Measurements from ENCODE around the gene MYLK4. TPM values are rescaled to one million over a fixed set of nuclear protein-coding genes. Genes with fewer than 3 reads are reported as not detected.

MYLK4 gene
- total RNA-seq, 2 experiments from 2014 or later = 0.07 TPM; not detected in 1

DNA sequence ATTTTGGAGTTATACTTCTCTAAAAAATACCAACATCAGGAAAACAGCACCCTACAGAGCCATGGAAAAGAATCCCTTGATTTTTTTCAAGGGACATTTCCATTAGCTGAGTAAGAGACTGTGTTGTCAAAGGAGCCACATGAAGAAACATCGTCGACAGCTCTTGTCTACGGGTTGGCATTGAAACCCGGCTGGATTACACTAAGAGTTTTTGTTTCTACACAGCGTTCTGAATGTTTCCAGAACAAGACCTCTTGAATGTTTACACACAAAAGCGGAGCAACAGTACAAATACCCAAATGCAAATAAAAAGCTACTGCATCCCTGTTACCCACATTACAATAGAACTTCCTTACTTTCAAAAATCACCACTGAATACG is 2.4 kb upstream of the MYLK4 start:
- intact Hi-C loops (cut with micrococcal nuclease) = no loop called here
- CTCF ChIA-PET = interaction anchor here (1.0 to 1.2 kb wide), 2 partner anchors 11 to 15 kb away, joined by 4 to 6 read pairs; no protein-coding TSS in a partner anchor

DNA sequence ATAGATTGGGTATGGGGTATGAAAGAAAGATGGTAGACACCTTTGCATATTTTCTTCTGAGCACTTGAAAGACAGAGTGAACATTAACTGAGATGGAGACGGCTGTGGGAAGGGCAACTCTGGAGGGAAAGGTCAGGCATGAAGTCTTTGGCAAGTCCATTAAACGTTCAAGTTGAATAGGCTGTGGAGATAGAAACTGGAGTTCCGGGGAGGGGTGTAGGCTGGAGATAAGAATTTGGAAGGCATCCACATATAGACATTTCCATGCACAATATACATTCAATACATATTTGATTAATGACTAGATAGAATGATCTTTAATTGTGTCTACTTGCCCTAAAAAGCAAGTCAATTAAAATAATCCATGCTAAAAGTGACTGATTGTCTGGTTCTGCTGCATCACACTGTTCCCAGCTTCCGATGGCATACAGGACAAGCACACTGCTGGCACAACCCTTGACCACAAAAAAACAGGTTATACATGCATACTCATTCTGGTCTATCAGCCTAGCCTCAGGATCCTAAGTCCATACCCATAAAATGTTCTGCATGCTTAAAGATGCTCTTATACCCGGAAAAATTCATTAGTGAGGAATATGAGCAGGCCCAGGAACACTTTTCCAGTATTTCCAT is 1.9 kb upstream of the MYLK4 start:
- Mint-ChIP-seq H3K27ac (no peak overlapping the region), H3K4me3 (no peak overlapping the region), H3K9me3 (no peaks in the 10 kb centered on the region), H3K4me1 (ENCODE audit: low read depth) (no peaks in the 10 kb centered on the region), H3K27me3 (ENCODE audit: low read depth) (peaks cover 15% of the 10 kb centered on the region), H3K36me3 (ENCODE audit: low read depth) (no peaks in the 10 kb centered on the region)
- DNase-seq = no peak
- CTCF ChIA-PET = interaction anchor here (1.0 to 5.9 kb wide), 3 partner anchors 8 to 14 kb away, joined by 4 to 72 read pairs (median 6); no protein-coding TSS in a partner anchor
- intact Hi-C loops (cut with micrococcal nuclease) = no loop called here

More for the DNA sequence above, 2.4 kb upstream of the MYLK4 start:
- H3K4me3 Mint-ChIP-seq = no peak overlapping the region
- no peaks in the 10 kb centered on the region for H3K9me3 Mint-ChIP-seq
- no peak for DNase-seq
- H3K36me3 Mint-ChIP-seq (ENCODE audit: low read depth) = no peaks in the 10 kb centered on the region
- H3K27ac Mint-ChIP-seq = no peak overlapping the region
- H3K4me1 Mint-ChIP-seq (ENCODE audit: low read depth) = no peaks in the 10 kb centered on the region
- H3K27me3 Mint-ChIP-seq (ENCODE audit: low read depth) = peaks cover 15% of the 10 kb centered on the region

GRCh38 chr6:2751871-2752270 is 1.1 kb upstream of the MYLK4 start:
- H3K27me3 Mint-ChIP-seq (ENCODE audit: low read depth) = peaks cover 15% of the 10 kb centered on the region
- intact Hi-C loops (cut with micrococcal nuclease) = no loop called here

DNA sequence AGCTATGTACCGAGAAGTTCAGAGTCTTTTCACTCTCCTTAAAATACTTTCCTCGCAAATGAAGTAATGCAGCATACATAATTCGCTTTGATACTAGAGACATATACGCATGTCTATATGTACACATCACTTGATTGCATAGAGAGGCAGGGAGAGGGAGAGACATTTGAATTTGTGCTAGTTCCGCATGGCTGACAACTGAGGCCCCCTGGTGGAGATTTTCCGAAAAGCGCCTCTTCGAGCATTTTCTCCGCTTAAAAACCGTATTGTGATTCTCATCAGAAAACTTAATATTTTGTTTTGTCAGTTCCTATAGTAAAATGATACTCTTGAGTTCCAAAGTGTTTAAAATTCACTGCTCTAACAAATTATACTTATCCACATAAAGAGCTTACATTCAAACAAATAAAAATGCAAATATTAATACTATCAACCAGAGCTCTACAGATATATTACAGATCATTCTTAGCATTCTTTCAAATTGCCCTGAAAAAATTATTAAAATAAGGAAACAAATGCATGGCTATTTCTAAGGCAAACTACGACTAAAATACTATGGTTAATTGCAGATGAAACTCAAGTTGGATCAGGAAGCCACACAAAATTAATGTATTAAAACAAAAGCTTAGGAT is 637 bp downstream of the MYLK4 start:
- intact Hi-C loops (cut with micrococcal nuclease) = loop anchor here (1.0 kb wide), 2 partner anchors 12 to 1154 kb away; no protein-coding TSS in a partner anchor
- no peak overlapping the region for H3K27ac Mint-ChIP-seq
- no peaks in the 10 kb centered on the region for H3K9me3 Mint-ChIP-seq
- no peak overlapping the region for H3K4me3 Mint-ChIP-seq
- DNase-seq = peak; percentile 83
- H3K4me1 Mint-ChIP-seq (ENCODE audit: low read depth) = no peaks in the 10 kb centered on the region
- H3K27me3 Mint-ChIP-seq (ENCODE audit: low read depth) = peaks cover 8% of the 10 kb centered on the region
- no peaks in the 10 kb centered on the region for H3K36me3 Mint-ChIP-seq (ENCODE audit: low read depth)
- CTCF ChIA-PET = interaction anchor here (0.6 to 5.9 kb wide), 27 partner anchors 9 to 1155 kb away, joined by 3 to 72 read pairs (median 3); no protein-coding TSS in a partner anchor

More at GRCh38 chr6:2751871-2752270, 1.1 kb upstream of the MYLK4 start:
- Mint-ChIP-seq H3K9me3 (no peaks in the 10 kb centered on the region), H3K4me3 (no peak overlapping the region), H3K4me1 (ENCODE audit: low read depth) (no peaks in the 10 kb centered on the region), H3K36me3 (ENCODE audit: low read depth) (no peaks in the 10 kb centered on the region), H3K27ac (no peak overlapping the region)
- DNase-seq = no peak
- CTCF ChIA-PET = interaction anchor here (0.5 to 5.9 kb wide), 9 partner anchors 9 to 1239 kb away, joined by 3 to 72 read pairs (median 6); no protein-coding TSS in a partner anchor

GRCh38 chr6:2748183-2748582 is 2.5 kb downstream of the MYLK4 start:
- Mint-ChIP-seq H3K27me3 (ENCODE audit: low read depth) (peaks cover 8% of the 10 kb centered on the region), H3K4me1 (ENCODE audit: low read depth) (no peaks in the 10 kb centered on the region), H3K27ac (no peak overlapping the region), H3K4me3 (no peak overlapping the region), H3K9me3 (no peaks in the 10 kb centered on the region), H3K36me3 (ENCODE audit: low read depth) (no peaks in the 10 kb centered on the region)
- DNase-seq = no peak
- intact Hi-C loops (cut with micrococcal nuclease) = no loop called here
- CTCF ChIA-PET = interaction anchor here (1.0 to 5.9 kb wide), 2 partner anchors 13 to 66 kb away, joined by 3 to 72 read pairs; no protein-coding TSS in a partner anchor

DNA sequence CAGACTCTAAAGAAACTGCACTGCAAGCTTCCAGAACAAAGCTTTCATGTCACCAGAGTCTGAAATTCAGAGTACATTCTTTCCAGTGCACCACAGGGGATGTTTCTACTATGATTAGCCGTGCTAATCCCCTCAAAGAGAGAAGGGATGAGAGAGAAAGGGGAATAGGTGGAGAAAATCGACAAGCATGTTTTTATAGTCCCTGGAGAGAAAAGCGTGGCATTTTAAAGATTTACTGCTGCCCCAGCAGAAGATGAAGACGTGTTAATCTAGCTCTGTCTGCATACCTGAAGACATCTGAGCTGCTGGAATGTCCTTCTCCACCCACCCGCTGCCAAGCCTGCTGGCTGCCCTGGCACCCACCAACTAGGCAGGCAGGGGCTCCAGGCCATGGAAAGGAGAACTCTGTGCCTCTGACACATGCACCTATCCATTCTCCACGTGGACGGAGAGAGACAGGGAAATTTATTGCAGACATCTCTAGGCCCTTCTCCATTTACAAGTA is 4.1 kb downstream of the MYLK4 start:
- no peak for DNase-seq
- Mint-ChIP-seq H3K4me3 (no peak overlapping the region), H3K27me3 (ENCODE audit: low read depth) (peaks cover 5% of the 10 kb centered on the region), H3K9me3 (no peaks in the 10 kb centered on the region), H3K27ac (no peak overlapping the region), H3K4me1 (ENCODE audit: low read depth) (no peaks in the 10 kb centered on the region), H3K36me3 (ENCODE audit: low read depth) (no peaks in the 10 kb centered on the region)
- intact Hi-C loops (cut with micrococcal nuclease) = no loop called here
- CTCF ChIA-PET = interaction anchor here (0.7 to 5.9 kb wide), 4 partner anchors 8 to 603 kb away, joined by 3 to 72 read pairs (median 4); no protein-coding TSS in a partner anchor

DNA sequence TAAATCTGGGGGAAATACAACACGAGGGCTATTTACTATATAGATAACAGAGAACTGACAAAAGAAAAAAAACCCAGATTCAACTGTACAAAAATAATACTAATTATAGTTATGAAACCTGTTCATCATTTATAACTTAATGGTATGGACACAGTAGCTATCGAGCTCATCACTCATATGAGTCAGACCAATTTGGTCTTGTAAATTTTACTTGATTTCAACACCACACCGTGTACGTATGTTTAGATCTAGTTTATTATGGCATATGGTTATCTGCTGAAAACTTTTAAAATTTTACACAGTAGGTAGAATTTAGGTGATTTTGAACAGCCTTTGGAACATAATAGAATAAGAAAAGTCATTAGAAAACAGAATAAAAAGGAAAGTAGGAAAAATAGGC is 5.5 kb downstream of the MYLK4 start:
- Mint-ChIP-seq H3K9me3 (no peaks in the 10 kb centered on the region), H3K36me3 (ENCODE audit: low read depth) (no peaks in the 10 kb centered on the region), H3K27me3 (ENCODE audit: low read depth) (no peaks in the 10 kb centered on the region), H3K27ac (no peak overlapping the region), H3K4me3 (no peak overlapping the region), H3K4me1 (ENCODE audit: low read depth) (no peaks in the 10 kb centered on the region)
- CTCF ChIA-PET = interaction anchor here (0.7 to 1.0 kb wide), 2 partner anchors 565 to 1133 kb away, joined by 3 read pairs; no protein-coding TSS in a partner anchor
- intact Hi-C loops (cut with micrococcal nuclease) = no loop called here
- DNase-seq = no peak

DNA sequence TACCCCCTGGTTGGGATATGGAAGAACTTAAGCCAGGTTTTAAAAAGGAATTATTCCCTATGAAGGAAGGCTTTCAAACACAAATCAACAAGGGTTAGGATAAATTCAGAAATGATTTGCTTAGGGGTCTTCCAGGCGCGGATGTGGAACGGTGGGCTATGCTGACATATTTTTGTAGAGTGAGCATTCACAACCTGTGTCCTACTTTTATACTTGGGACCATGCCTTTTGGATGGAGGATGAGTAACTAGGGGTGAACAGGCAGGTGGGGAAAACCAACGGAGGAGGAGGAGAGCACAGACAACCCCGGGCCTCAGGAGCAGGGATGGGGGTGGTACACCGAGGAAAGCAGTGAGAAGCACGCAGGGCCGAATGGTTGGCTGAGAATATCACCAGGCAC is 5.9 kb downstream of the MYLK4 start:
- H3K27me3 Mint-ChIP-seq (ENCODE audit: low read depth) = no peaks in the 10 kb centered on the region
- H3K4me3 Mint-ChIP-seq = no peak overlapping the region
- H3K9me3 Mint-ChIP-seq = no peaks in the 10 kb centered on the region
- no peaks in the 10 kb centered on the region for H3K36me3 Mint-ChIP-seq (ENCODE audit: low read depth)
- CTCF ChIA-PET = interaction anchor here (1.0 kb wide), 1 partner anchor 1132 kb away, joined by 3 read pairs; no protein-coding TSS in a partner anchor
- intact Hi-C loops (cut with micrococcal nuclease) = no loop called here
- H3K27ac Mint-ChIP-seq = no peak overlapping the region
- no peak for DNase-seq
- H3K4me1 Mint-ChIP-seq (ENCODE audit: low read depth) = no peaks in the 10 kb centered on the region

DNA sequence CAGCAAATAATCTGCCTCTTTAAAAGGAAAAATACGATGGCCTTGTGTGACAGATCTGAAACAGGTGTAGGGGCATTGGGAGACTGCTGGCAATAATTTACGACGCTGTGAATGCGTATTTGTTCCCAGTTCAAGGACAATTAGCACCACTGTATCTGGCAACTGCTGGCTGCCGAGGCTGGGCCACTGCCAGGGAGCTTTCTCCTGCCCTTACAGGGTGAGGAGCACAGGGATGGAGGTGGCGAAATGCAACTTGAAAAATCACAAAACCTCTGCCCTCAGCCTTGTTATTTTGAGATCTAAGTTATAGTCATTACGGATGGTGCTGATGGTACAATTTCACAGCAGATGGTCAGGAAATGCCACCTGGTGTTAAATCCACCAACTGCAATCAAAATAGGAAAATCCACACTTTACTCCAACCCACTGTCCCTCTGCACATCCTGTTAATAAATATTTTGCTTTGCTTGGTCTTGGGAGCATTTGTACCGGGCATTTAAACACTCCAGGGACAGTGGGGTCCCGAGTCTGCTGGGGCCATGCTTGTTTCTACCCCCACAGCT is 6.4 kb downstream of the MYLK4 start:
- intact Hi-C loops (cut with micrococcal nuclease) = no loop called here
- H3K27me3 Mint-ChIP-seq (ENCODE audit: low read depth) = no peaks in the 10 kb centered on the region
- no peak overlapping the region for H3K4me3 Mint-ChIP-seq
- no peak overlapping the region for H3K27ac Mint-ChIP-seq
- H3K36me3 Mint-ChIP-seq (ENCODE audit: low read depth) = no peaks in the 10 kb centered on the region
- no peak for DNase-seq
- H3K9me3 Mint-ChIP-seq = no peaks in the 10 kb centered on the region
- no peaks in the 10 kb centered on the region for H3K4me1 Mint-ChIP-seq (ENCODE audit: low read depth)
- CTCF ChIA-PET = no interaction called here

- no peak overlapping the region for H3K4me3 Mint-ChIP-seq
- H3K36me3 Mint-ChIP-seq (ENCODE audit: low read depth) = no peaks in the 10 kb centered on the region
- no peak for DNase-seq
- no peaks in the 10 kb centered on the region for H3K9me3 Mint-ChIP-seq
- CTCF ChIA-PET = interaction anchor here (0.7 to 1.3 kb wide), 2 partner anchors 14 to 29 kb away, joined by 3 read pairs; no protein-coding TSS in a partner anchor
- intact Hi-C loops (cut with micrococcal nuclease) = no loop called here
- H3K4me1 Mint-ChIP-seq (ENCODE audit: low read depth) = no peaks in the 10 kb centered on the region
- no peaks in the 10 kb centered on the region for H3K27me3 Mint-ChIP-seq (ENCODE audit: low read depth)
- no peak overlapping the region for H3K27ac Mint-ChIP-seq
Measured at GRCh38 chr6:2743280-2744208, 7.2 kb downstream of the MYLK4 start.

DNA sequence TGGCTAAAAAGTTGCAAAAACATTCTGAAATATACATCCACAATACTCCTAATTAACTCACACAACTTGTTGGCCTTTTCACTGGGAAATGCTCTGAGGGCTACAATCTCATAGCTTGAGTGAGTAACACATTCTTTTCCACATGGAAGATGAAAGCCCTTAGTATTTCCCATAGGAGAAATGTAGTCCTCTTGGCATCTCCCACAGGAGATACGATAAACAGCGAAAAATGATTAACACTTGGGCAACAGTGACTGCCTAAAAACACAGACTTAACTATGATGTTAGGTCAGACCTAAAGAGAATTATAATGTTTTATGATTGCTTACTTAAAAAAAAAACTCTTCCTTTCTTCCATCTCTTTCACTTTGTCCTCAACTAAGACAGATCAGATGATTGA is 9.0 kb downstream of the MYLK4 start:
- DNase-seq = no peak
- Mint-ChIP-seq H3K27me3 (ENCODE audit: low read depth) (no peaks in the 10 kb centered on the region), H3K4me1 (ENCODE audit: low read depth) (peaks cover 5% of the 10 kb centered on the region), H3K36me3 (ENCODE audit: low read depth) (no peaks in the 10 kb centered on the region), H3K4me3 (no peak overlapping the region), H3K9me3 (no peaks in the 10 kb centered on the region), H3K27ac (no peak overlapping the region)
- intact Hi-C loops (cut with micrococcal nuclease) = no loop called here
- CTCF ChIA-PET = interaction anchor here (0.5 to 1.4 kb wide), 2 partner anchors 9 to 152 kb away, joined by 4 to 6 read pairs; partner anchors contain the start of gene MYLK4

Measured in activated naive CD4-positive, alpha-beta T cell treated with anti-CD3 and anti-CD28 coated beads for 36 hours (primary cell).